HCT116 (cell line): ENCODE data around the gene THBS4. TPM values are rescaled to one million over a fixed set of nuclear protein-coding genes. Genes with fewer than 3 reads are reported as not detected.

Source experiments
- ATAC-seq: fragments of 200-7000 bp; cut with Tn5 transposase; 2 replicates; pipeline ENCODE4 v1.9.1; 2020; ENCODE audit warnings: mild to moderate bottlenecking, moderate library complexity
- BruUV-seq: library from RNA; stranded (reverse); fragments of 400-500 nt; replicated peaks from 2 replicates; lab custom pipeline; 2021; lab: Mats Ljungman, UMichigan
- CTCF ChIA-PET: fragments of 300-600 bp; sonication (Branson Sonifier 250); formaldehyde crosslinking; loops from one replicate; lab custom pipeline; 2021; ENCODE audit warnings: antibody characterized with exemption; lab: Charles Lee
- POLR2A ChIA-PET: fragments of 300-600, 350-600 bp; sonication (Branson Sonifier 250); formaldehyde crosslinking; loops from one replicate; lab custom pipeline; 2021; ENCODE audit warnings: antibody characterized with exemption; lab: Charles Lee
- RAD21 ChIA-PET, 2 experiments: fragments of 300-600 bp; sonication (Branson Sonifier 250); formaldehyde crosslinking; loops; one replicate each; lab custom pipeline; 2023; ENCODE audit warnings: low total read pairs in 2 of 2; ENCODE audit not compliant: uncharacterized antibody in 2 of 2, unreplicated experiment in 2 of 2, low non-redundant PET in 1 of 2; lab: Charles Lee
- DNase-seq: peaks from one replicate; pipeline ENCODE4 v3.0.0-alpha.2; 2010; ENCODE audit warnings: low read depth, low spot score
- H2AFZ ChIP-seq: fragments of 200-600 bp; shearing (Covaris generic), sonication (generic); 2 replicates; pipeline ENCODE4 v1.6.1; 2017; ENCODE audit warnings: low read depth, mixed run types, mixed read lengths, antibody characterized with exemption, low read length; ENCODE audit not compliant: poor library complexity, severe bottlenecking
- H3K27ac ChIP-seq: 2 replicates; pipeline ENCODE4 v1.5.1; 2012; ENCODE audit warnings: low read depth, low read length
- H3K27me3 ChIP-seq: fragments of 200-600 bp; sonication (generic); 2 replicates; pipeline ENCODE4 v1.6.1; 2016; ENCODE audit warnings: mixed run types, low read length, mixed read lengths; ENCODE audit not compliant: insufficient read depth
- H3K36me3 ChIP-seq, 2 experiments: fragments of 200-500 bp in 1 of 2; fragments of 200-600 bp in 1 of 2; sonication (Bioruptor generic) in 1 of 2; sonication (generic) in 1 of 2; 2 replicates each; pipeline versions ENCODE4 v1.5.1 to v1.6.1; 2014 to 2016; ENCODE audit warnings: low read length in 2 of 2, inconsistent platforms in 1 of 2, mixed read lengths in 1 of 2, mixed run types in 1 of 2; ENCODE audit not compliant: insufficient read depth in 2 of 2, control insufficient read depth in 1 of 2
- H3K4me1 ChIP-seq, 2 experiments: fragments of 200-600 bp in 1 of 2; sonication (generic) in 1 of 2; 2 replicates each; pipeline versions ENCODE4 v1.5.1 to v1.6.1; 2012 to 2017; ENCODE audit warnings: low read length in 2 of 2, inconsistent platforms in 1 of 2, mild to moderate bottlenecking in 1 of 2, mixed read lengths in 1 of 2, mixed run types in 1 of 2, moderate library complexity in 1 of 2; ENCODE audit not compliant: insufficient read depth in 2 of 2, control insufficient read depth in 1 of 2
- H3K4me2 ChIP-seq: fragments of 200-600 bp; sonication (generic); 2 replicates; pipeline ENCODE4 v1.6.1; 2017; ENCODE audit warnings: mixed run types, low read length, mixed read lengths
- H3K4me3 ChIP-seq, 2 experiments: fragments of 200-600 bp in 1 of 2; sonication (generic) in 1 of 2; replicated peaks in 1 of 2; 2 replicates each; pipeline ENCODE4 v1.5.1; 2011 to 2016; ENCODE audit warnings: low read length in 2 of 2, control low read depth in 1 of 2, low read depth in 1 of 2, mild to moderate bottlenecking in 1 of 2, mixed read lengths in 1 of 2, mixed run types in 1 of 2
- H3K79me2 ChIP-seq: fragments of 200-600 bp; sonication (generic); 2 replicates; pipeline ENCODE4 v1.6.1; 2017; ENCODE audit warnings: mild to moderate bottlenecking, mixed run types, low read length, moderate library complexity, mixed read lengths; ENCODE audit not compliant: insufficient read depth
- H3K9ac ChIP-seq: fragments of 200-600 bp; sonication (generic); 2 replicates; pipeline ENCODE4 v1.6.1; 2016; ENCODE audit warnings: low read length, mixed read lengths
- H3K9me2 ChIP-seq: fragments of 200-600 bp; sonication (generic), shearing (Covaris generic); 2 replicates; pipeline ENCODE4 v1.6.1; 2017; ENCODE audit warnings: mixed run types, mild to moderate bottlenecking, moderate library complexity; ENCODE audit not compliant: insufficient read depth
- H3K9me3 ChIP-seq, 2 experiments: fragments of 200-500 bp in 1 of 2; fragments of 200-600 bp in 1 of 2; sonication (Bioruptor generic) in 1 of 2; sonication (generic) in 1 of 2; 2 replicates each; pipeline ENCODE4 v1.6.1; 2014 to 2017; ENCODE audit warnings: low read length in 2 of 2, mixed read lengths in 2 of 2, inconsistent platforms in 1 of 2, low read depth in 1 of 2, mild to moderate bottlenecking in 1 of 2, mixed run types in 1 of 2, moderate library complexity in 1 of 2; ENCODE audit not compliant: control insufficient read depth in 1 of 2, insufficient read depth in 1 of 2
- H4K20me1 ChIP-seq: fragments of 200-600 bp; sonication (generic), shearing (Covaris generic); 2 replicates; pipeline ENCODE4 v1.6.1; 2017; ENCODE audit warnings: mixed run types, mild to moderate bottlenecking, moderate library complexity; ENCODE audit not compliant: insufficient read depth
- CBX3 ChIP-seq: IDR thresholded peaks from 2 replicates; pipeline ENCODE4 v1.6.1; 2012; ENCODE audit warnings: low read depth
- ELF1 ChIP-seq: IDR thresholded peaks from 2 replicates; pipeline ENCODE4 v1.6.1; 2012; ENCODE audit warnings: low read depth, borderline replicate concordance
- EZH2 ChIP-seq: fragments of 200-600 bp; sonication (generic); IDR thresholded peaks from 2 replicates; pipeline ENCODE4 v1.6.1; 2017; ENCODE audit warnings: antibody characterized with exemption, mixed run types
- FOSL1 ChIP-seq: IDR thresholded peaks from 2 replicates; pipeline ENCODE4 v1.6.1; 2012; ENCODE audit warnings: low read depth
- RAD21 ChIP-seq: IDR thresholded peaks from 2 replicates; pipeline ENCODE4 v1.6.1; 2012; ENCODE audit warnings: low read depth, mild to moderate bottlenecking
- YY1 ChIP-seq: IDR thresholded peaks from 2 replicates; pipeline ENCODE4 v1.6.1; 2011; ENCODE audit warnings: low read length, low read depth, moderate library complexity, mild to moderate bottlenecking; ENCODE audit not compliant: insufficient replicate concordance; ENCODE audit errors: extremely low read depth
- intact Hi-C: fragments of 100-400 bp; cut with micrococcal nuclease; formaldehyde crosslinking; loops from 2 replicates; pipeline ENCODE4 v1.10.0; 2022
- total RNA-seq: library from RNA; stranded (reverse); gene quantifications from one replicate; pipeline ENCODE4 v1.2.1, GENCODE V29; 2021; ENCODE audit not compliant: unreplicated experiment
- TF ChIP-seq, protein P1 (sequence below), 3 experiments: fragments of 200-600 bp in 1 of 3; sonication (generic) in 1 of 3; IDR thresholded peaks in 2 of 3; conservative IDR thresholded peaks in 1 of 3; 2 replicates each; pipeline ENCODE4 v1.5.1; 2012 to 2017; ENCODE audit warnings: low read depth in 2 of 3, low read length in 2 of 3, antibody characterized with exemption in 1 of 3, borderline replicate concordance in 1 of 3, control low read depth in 1 of 3, mild to moderate bottlenecking in 1 of 3, mixed read lengths in 1 of 3, mixed run types in 1 of 3, moderate library complexity in 1 of 3; ENCODE audit not compliant: insufficient read depth in 1 of 3

The THBS4 gene
- total RNA-seq, 1 experiment from 2014 or later, result 1.5 TPM

DNA sequence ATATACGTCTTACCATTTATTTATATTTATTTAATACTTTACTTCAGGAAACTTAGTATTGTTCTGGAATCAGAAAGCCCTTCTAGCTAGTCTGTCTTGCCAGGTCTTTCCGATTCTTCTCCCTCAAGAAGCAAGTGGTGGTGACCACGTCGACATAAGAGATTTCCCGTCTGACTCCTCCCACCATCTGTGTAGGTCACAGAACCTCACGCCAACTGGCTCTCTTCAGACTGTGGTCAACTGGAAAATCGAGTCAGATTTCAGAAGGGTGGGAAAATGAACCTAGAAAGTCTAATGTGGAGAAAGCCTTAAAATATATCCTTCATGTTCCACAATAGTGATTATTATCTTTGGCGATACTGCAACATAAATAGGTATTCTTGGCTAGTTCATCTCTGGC is 17.3 kb downstream of the THBS4 start (continued):
- TF ChIP-seq ELF1 (no peak), FOSL1 (no peak)

- Histone ChIP-seq H2AFZ (no peak overlapping the region), H3K27me3 (no peaks in the 10 kb centered on the region), H3K79me2 (no peaks in the 10 kb centered on the region), H3K4me3 (no peak overlapping the region), H3K4me2 (no peak overlapping the region), H3K9me3 (no peaks in the 10 kb centered on the region), H3K9me2 (no peaks in the 10 kb centered on the region), H4K20me1 (no peaks in the 10 kb centered on the region), H3K36me3 (no peaks in the 10 kb centered on the region), H3K27ac (no peak overlapping the region), H3K4me1 (peaks cover 0 to 4% of the 10 kb centered on the region in 2 experiments; a peak in 1 of 4 replicates), H3K9ac (no peak overlapping the region)
- no peak for TF ChIP-seq YY1
- 0 out of 2 replicates have a peak, but pooled peaks have one; percentile 20 for TF ChIP-seq FOSL1
- peak; percentile 52; the same call in 1 of the 2 replicates for ATAC-seq
- RAD21 ChIA-PET, result interaction anchor here in 1 of 2 experiments (0.7 kb wide), 1 partner anchor 9 kb away, joined by 4 read pairs; no protein-coding TSS in a partner anchor
- intact Hi-C loops, result no loop called here
- CTCF ChIA-PET, result no interaction called here
- POLR2A ChIA-PET, result no interaction called here
- DNase-seq, result no peak
- no TSS peak for BruUV-seq
Observed at GRCh38 chr5:80054682-80055081, 19.5 kb downstream of the THBS4 start.

DNA sequence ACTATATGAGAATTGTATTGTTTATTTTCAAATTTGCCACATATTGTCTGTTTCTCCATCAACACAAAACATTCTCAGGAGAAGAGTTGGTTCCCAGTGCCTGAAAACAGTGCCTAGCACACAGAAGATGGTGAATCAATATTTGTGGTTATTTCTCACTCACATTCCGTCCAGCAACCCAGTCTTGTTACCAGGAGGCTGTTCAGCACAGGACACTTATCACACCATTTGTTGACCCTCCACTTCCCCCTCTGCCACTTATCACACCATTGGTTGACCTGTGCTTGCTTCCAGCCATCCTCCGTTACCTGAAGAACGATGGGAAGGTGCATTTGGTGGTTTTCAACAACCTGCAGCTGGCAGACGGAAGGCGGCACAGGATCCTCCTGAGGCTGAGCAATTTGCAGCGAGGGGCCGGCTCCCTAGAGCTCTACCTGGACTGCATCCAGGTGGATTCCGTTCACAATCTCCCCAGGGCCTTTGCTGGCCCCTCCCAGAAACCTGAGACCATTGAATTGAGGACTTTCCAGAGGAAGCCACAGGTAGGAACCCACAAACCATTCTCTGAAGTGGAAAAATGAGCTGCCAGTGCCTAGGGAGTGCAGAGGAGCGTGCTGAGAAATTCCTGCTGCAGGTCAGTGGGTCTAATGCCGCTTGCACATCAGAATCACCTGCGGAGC is 20.5 kb downstream of the THBS4 start:
- Histone ChIP-seq H3K79me2 (no peaks in the 10 kb centered on the region), H3K27ac (no peak overlapping the region), H3K27me3 (no peaks in the 10 kb centered on the region), H3K4me3 (no peak overlapping the region), H3K4me1 (peaks cover 0 to 4% of the 10 kb centered on the region in 2 experiments; a peak in 1 of 4 replicates), H3K36me3 (no peaks in the 10 kb centered on the region), H4K20me1 (no peaks in the 10 kb centered on the region), H3K9ac (no peak overlapping the region), H3K9me3 (no peaks in the 10 kb centered on the region), H2AFZ (no peak overlapping the region), H3K9me2 (no peaks in the 10 kb centered on the region), H3K4me2 (no peak overlapping the region)
- ChIA-PET CTCF (interaction anchor here (1.0 kb wide), 1 partner anchor 28 kb away, joined by 3 read pairs; no protein-coding TSS in a partner anchor), POLR2A (no interaction called here), RAD21 (no interaction called here)
- TF ChIP-seq, protein P1, sequence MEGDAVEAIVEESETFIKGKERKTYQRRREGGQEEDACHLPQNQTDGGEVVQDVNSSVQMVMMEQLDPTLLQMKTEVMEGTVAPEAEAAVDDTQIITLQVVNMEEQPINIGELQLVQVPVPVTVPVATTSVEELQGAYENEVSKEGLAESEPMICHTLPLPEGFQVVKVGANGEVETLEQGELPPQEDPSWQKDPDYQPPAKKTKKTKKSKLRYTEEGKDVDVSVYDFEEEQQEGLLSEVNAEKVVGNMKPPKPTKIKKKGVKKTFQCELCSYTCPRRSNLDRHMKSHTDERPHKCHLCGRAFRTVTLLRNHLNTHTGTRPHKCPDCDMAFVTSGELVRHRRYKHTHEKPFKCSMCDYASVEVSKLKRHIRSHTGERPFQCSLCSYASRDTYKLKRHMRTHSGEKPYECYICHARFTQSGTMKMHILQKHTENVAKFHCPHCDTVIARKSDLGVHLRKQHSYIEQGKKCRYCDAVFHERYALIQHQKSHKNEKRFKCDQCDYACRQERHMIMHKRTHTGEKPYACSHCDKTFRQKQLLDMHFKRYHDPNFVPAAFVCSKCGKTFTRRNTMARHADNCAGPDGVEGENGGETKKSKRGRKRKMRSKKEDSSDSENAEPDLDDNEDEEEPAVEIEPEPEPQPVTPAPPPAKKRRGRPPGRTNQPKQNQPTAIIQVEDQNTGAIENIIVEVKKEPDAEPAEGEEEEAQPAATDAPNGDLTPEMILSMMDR (IDR thresholded peaks at IDR 0.05 in 2 of 3, conservative IDR thresholded peaks at IDR 0.05 in 1 of 3; ENCODE audit: borderline replicate concordance in 1 of 3, insufficient read depth in 1 of 3, low read depth in 2 of 3, low read length in 2 of 3), result no peak
- TF ChIP-seq CBX3, result no peak
- no peak for TF ChIP-seq EZH2
- TF ChIP-seq RAD21, result no peak
- no TSS peak for BruUV-seq
- DNase-seq, result no peak
- ATAC-seq, result no peak
- intact Hi-C loops, result no loop called here
